Activated T-cell treated with anti-CD3 and anti-CD28 coated beads, Interleukin-2, amount 50 U/mL, for 24 hours (primary cell): ENCODE data around the gene PPP6R3.

Source experiments
- DNase-seq: peaks from one replicate; pipeline ENCODE4 v3.0.0-alpha.2; 2020
- H3K27ac Mint-ChIP-seq: 2 replicates; pipeline ENCODE4 v1.8.0; 2020; ENCODE audit warnings: mild to moderate bottlenecking, mixed read lengths
- H3K27me3 Mint-ChIP-seq: 2 replicates; pipeline ENCODE4 v1.8.0; 2020; ENCODE audit warnings: mixed read lengths
- H3K36me3 Mint-ChIP-seq: 2 replicates; pipeline ENCODE4 v1.8.0; 2020; ENCODE audit warnings: low read depth, mixed read lengths
- H3K4me1 Mint-ChIP-seq: 2 replicates; pipeline ENCODE4 v1.8.0; 2020; ENCODE audit warnings: low read depth, mixed read lengths
- H3K4me3 Mint-ChIP-seq: 2 replicates; pipeline ENCODE4 v1.8.0; 2020; ENCODE audit warnings: mild to moderate bottlenecking, moderate library complexity, mixed read lengths
- H3K9me3 Mint-ChIP-seq: 2 replicates; pipeline ENCODE4 v1.8.0; 2020; ENCODE audit warnings: mixed read lengths

PPP6R3 gene

GRCh38 chr11:68641880-68642279, 181.3 kb downstream of the PPP6R3 start:
- no peak overlapping the region for H3K27ac Mint-ChIP-seq
- H3K4me3 Mint-ChIP-seq = no peak overlapping the region
- no peaks in the 10 kb centered on the region for H3K36me3 Mint-ChIP-seq
- H3K27me3 Mint-ChIP-seq = peaks cover 7% of the 10 kb centered on the region
- H3K9me3 Mint-ChIP-seq = no peaks in the 10 kb centered on the region
- no peak for DNase-seq
- no peaks in the 10 kb centered on the region for H3K4me1 Mint-ChIP-seq

- H3K36me3 Mint-ChIP-seq = no peaks in the 10 kb centered on the region
- no peaks in the 10 kb centered on the region for H3K4me1 Mint-ChIP-seq
- H3K27ac Mint-ChIP-seq = no peak overlapping the region
- peaks cover 14% of the 10 kb centered on the region for H3K27me3 Mint-ChIP-seq
- DNase-seq = no peak
- H3K4me3 Mint-ChIP-seq = no peak overlapping the region
- H3K9me3 Mint-ChIP-seq = peaks cover 7% of the 10 kb centered on the region
These were observed 183.0 kb downstream of the PPP6R3 start for GRCh38 chr11:68643585-68643984.

GRCh38 chr11:68646832-68647231, 186.3 kb downstream of the PPP6R3 start:
- Mint-ChIP-seq H3K9me3 (peaks cover 7% of the 10 kb centered on the region), H3K27ac (no peak overlapping the region), H3K27me3 (peaks cover 24% of the 10 kb centered on the region), H3K4me1 (no peaks in the 10 kb centered on the region), H3K36me3 (no peaks in the 10 kb centered on the region), H3K4me3 (no peak overlapping the region)
- no peak for DNase-seq

- no peak overlapping the region for H3K27ac Mint-ChIP-seq
- no peaks in the 10 kb centered on the region for H3K36me3 Mint-ChIP-seq
- DNase-seq = no peak
- H3K4me1 Mint-ChIP-seq = no peaks in the 10 kb centered on the region
- H3K27me3 Mint-ChIP-seq = peaks cover 35% of the 10 kb centered on the region
- peaks cover 7% of the 10 kb centered on the region for H3K9me3 Mint-ChIP-seq
- no peak overlapping the region for H3K4me3 Mint-ChIP-seq
These were observed 189.5 kb downstream of the PPP6R3 start for GRCh38 chr11:68649851-68650555.

- DNase-seq = no peak
- Mint-ChIP-seq H3K9me3 (peaks cover 7% of the 10 kb centered on the region), H3K27me3 (peaks cover 43% of the 10 kb centered on the region), H3K36me3 (no peaks in the 10 kb centered on the region), H3K4me3 (no peak overlapping the region), H3K27ac (no peak overlapping the region), H3K4me1 (no peaks in the 10 kb centered on the region)
These were observed 190.2 kb downstream of the PPP6R3 start for GRCh38 chr11:68650801-68651200.

GRCh38 chr11:68651208-68651984, 190.8 kb downstream of the PPP6R3 start:
- Mint-ChIP-seq H3K4me1 (no peaks in the 10 kb centered on the region), H3K9me3 (peaks cover 7% of the 10 kb centered on the region), H3K27ac (no peak overlapping the region), H3K36me3 (no peaks in the 10 kb centered on the region), H3K4me3 (no peak overlapping the region), H3K27me3 (peaks cover 46% of the 10 kb centered on the region)
- DNase-seq = no peak

GRCh38 chr11:68651985-68652682, 191.6 kb downstream of the PPP6R3 start:
- Mint-ChIP-seq H3K27ac (no peak overlapping the region), H3K36me3 (no peaks in the 10 kb centered on the region), H3K9me3 (peaks cover 7% of the 10 kb centered on the region), H3K27me3 (peaks cover 53% of the 10 kb centered on the region), H3K4me1 (no peaks in the 10 kb centered on the region), H3K4me3 (no peak overlapping the region)
- DNase-seq = no peak

GRCh38 chr11:68652683-68653156, 192.2 kb downstream of the PPP6R3 start:
- Mint-ChIP-seq H3K27ac (no peak overlapping the region), H3K9me3 (peaks cover under 1% of the 10 kb centered on the region), H3K4me1 (no peaks in the 10 kb centered on the region), H3K4me3 (no peak overlapping the region), H3K36me3 (no peaks in the 10 kb centered on the region), H3K27me3 (peaks cover 49% of the 10 kb centered on the region)
- no peak for DNase-seq

GRCh38 chr11:68653486-68654430, 193.2 kb downstream of the PPP6R3 start:
- DNase-seq = no peak
- H3K27me3 Mint-ChIP-seq = peaks cover 47% of the 10 kb centered on the region
- no peaks in the 10 kb centered on the region for H3K9me3 Mint-ChIP-seq
- H3K36me3 Mint-ChIP-seq = no peaks in the 10 kb centered on the region
- H3K4me1 Mint-ChIP-seq = no peaks in the 10 kb centered on the region
- H3K27ac Mint-ChIP-seq = no peak overlapping the region
- H3K4me3 Mint-ChIP-seq = no peak overlapping the region

GRCh38 chr11:68654978-68655377, 194.4 kb downstream of the PPP6R3 start:
- no peak overlapping the region for H3K27ac Mint-ChIP-seq
- no peak overlapping the region for H3K4me3 Mint-ChIP-seq
- H3K4me1 Mint-ChIP-seq = no peaks in the 10 kb centered on the region
- no peaks in the 10 kb centered on the region for H3K36me3 Mint-ChIP-seq
- H3K27me3 Mint-ChIP-seq = peaks cover 36% of the 10 kb centered on the region
- no peak for DNase-seq
- no peaks in the 10 kb centered on the region for H3K9me3 Mint-ChIP-seq

- no peak overlapping the region for H3K4me3 Mint-ChIP-seq
- no peaks in the 10 kb centered on the region for H3K36me3 Mint-ChIP-seq
- no peak for DNase-seq
- H3K9me3 Mint-ChIP-seq = no peaks in the 10 kb centered on the region
- peaks cover 32% of the 10 kb centered on the region for H3K27me3 Mint-ChIP-seq
- no peaks in the 10 kb centered on the region for H3K4me1 Mint-ChIP-seq
- no peak overlapping the region for H3K27ac Mint-ChIP-seq
These were observed 194.9 kb downstream of the PPP6R3 start for GRCh38 chr11:68655406-68655805.

- no peak overlapping the region for H3K4me3 Mint-ChIP-seq
- no peaks in the 10 kb centered on the region for H3K36me3 Mint-ChIP-seq
- H3K27ac Mint-ChIP-seq = no peak overlapping the region
- no peaks in the 10 kb centered on the region for H3K4me1 Mint-ChIP-seq
- no peak for DNase-seq
- H3K27me3 Mint-ChIP-seq = peaks cover 32% of the 10 kb centered on the region
- no peaks in the 10 kb centered on the region for H3K9me3 Mint-ChIP-seq
These were observed 195.3 kb downstream of the PPP6R3 start for GRCh38 chr11:68655806-68656205.

- Mint-ChIP-seq H3K4me1 (no peaks in the 10 kb centered on the region), H3K27ac (no peak overlapping the region), H3K9me3 (no peaks in the 10 kb centered on the region), H3K36me3 (no peaks in the 10 kb centered on the region), H3K27me3 (peaks cover 28% of the 10 kb centered on the region), H3K4me3 (no peak overlapping the region)
- no peak for DNase-seq
These were observed 196.6 kb downstream of the PPP6R3 start for GRCh38 chr11:68657021-68657780.
